NK-92 treated with Interleukin-12 subunit alpha and Interleukin-12 subunit beta, amount 100 ng/mL, for 24 hours (cell line): Measurements from ENCODE around the gene RPS6KL1.

Source experiments
- DNase-seq: peaks from one replicate; lab custom pipeline; 2025; lab: John Stamatoyannopoulos, UW

Gene RPS6KL1

GRCh38 chr14:74951443-74952179 lies 28.6 kb upstream of the RPS6KL1 start:
- no peak for DNase-seq

DNA sequence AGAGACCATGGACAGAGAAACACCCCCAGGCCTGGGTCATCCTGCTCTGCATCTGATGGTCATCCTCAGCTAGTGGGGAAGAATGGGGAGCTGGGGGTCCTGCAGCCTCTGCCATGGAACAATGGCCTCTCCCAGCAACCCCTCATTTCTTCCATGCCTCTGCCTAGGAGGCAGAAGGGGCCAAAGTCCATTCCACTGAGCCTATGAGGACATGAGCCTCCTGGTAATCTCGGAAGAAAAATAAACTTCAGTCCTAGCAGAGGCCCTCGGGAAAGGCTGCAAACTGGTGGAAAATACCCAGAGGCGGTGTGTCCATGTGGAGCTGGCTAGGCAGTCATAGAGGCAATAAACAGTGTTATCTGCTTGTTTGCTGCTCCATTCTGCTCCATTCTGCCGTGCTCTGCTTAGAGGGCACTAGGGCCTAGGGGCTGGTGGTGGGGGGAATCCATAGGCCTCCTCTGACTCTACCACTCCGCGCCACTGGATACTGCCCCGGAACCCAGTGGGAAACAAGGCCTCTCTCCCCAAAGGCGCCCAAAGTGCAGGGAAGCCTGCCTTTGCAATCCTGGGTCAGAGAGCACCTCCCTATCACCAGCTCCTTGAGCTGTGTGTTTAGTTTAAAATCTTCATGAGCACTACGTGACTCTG lies 27.9 kb upstream of the RPS6KL1 start:
- no peak for DNase-seq

GRCh38 chr14:74949859-74950573 lies 27.0 kb upstream of the RPS6KL1 start:
- DNase-seq, result no peak

GRCh38 chr14:74949191-74949601 lies 26.1 kb upstream of the RPS6KL1 start:
- DNase-seq, result no peak

DNA sequence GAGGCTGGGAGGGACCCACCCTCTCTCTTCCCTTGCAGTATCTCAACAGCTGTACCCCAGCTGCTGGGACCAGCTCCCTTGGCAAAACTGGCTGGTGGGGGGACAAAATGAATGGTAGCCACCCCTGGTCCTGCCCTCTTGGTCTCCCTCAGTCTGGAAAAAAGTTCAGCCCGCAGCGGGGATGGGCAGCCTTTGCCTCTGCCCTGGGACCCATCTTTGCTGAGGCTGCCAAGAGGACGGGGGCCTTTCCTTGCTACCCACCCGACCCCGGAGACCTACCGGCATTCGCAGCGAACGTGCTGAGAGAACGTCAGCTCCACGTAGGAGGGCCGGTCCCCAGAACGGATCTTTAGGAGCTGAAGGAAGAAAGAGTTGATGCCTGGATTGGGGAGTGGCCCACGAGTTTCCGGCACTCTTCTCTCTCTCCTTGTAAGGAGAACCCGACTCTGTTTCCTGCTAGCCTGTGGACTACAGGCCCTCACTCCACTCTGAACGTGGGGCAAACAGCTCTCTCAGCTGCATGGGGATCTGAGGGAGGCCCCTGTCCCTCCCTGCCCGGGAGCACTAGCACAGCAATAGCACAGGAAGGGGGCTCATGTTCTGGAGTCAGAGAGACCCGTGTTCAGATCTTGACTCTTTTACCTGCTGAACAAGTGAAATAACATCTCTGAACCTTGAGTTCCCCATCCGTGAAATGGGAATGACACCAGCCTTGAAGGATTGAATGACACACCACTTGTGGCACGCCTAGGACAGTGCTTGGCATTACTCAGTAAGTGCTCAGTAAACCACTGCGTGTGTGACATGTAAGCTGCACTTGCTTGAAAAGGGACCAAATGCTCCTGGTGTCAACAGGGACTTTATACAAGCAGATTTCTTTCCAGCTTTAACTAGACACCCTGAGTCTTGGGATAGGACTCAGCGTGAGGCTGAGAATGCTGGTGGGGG lies 25.4 kb upstream of the RPS6KL1 start:
- no peak for DNase-seq

DNA sequence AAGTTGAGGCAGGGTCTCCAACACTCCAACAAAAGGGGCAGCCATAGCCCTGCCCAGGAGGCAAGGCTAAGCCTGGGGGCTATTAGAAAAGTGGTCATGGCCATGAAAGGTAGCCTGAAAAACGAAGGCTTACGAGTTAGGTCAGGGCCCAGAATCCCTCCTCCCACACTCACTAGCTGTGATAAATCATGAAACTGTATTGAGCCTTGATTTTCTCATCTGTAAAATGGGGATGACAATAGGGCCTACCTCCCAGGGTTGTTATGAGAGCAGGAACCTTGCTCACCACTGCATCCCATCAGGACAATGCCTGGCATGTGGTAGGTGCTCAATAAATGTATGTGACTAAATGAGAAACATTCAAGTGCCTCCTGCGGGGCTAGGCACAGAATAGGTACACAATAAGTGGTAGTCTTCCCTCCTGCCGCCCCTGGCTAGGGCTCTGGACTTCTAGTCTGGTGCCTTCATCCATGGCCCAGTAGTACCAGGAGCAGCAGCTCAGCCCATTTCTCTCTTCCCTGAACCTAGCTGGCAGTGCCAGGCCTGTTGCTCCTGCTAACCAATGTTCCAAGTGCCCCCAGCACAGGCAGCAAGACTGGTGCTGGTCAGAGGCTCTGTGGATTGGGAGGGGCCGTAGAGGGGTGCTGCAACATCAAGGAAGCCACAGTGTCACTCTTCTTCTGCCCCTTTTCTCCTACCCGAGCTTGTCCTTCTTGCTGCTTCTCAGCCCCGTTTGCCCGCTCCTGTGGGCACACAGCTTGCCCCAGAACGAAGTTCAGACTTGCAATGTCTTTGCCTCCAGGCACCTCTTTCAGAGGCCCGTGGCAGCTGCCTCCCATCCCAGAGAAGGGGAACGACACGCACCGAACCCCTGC lies 24.5 kb upstream of the RPS6KL1 start:
- no peak for DNase-seq

DNA sequence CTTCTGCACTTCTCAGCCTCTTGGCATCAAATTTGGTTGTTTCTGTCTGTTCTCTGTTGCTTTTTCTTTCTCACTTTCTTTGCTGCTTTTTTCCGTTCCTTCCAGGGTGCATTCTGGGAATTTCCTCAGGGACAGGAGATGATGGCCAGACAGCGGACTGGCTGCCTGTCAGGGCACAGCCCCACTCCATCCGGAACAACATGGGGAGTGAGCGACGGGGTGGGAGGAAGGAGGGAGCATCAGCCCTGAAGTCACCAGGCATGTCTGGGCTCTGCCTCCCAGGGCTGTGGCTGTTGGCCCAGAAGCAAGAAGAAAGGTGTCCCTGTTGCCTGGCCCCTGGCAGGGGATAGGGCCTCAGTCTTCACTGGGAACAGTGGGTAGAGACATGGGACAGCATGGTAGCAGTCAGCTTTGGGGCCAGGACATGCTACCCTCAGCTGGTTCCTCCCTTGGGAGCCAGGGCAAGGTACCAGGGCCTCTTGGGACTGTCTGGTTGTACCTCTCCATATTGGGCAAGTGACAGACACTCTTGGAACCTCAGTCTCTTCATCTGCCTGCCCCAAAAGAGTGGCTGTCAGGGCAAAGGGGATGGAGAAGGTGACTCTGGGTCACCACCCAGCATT lies 23.7 kb upstream of the RPS6KL1 start:
- DNase-seq, result no peak

GRCh38 chr14:74945852-74946658 lies 23.0 kb upstream of the RPS6KL1 start:
- DNase-seq, result peak; percentile 27

DNA sequence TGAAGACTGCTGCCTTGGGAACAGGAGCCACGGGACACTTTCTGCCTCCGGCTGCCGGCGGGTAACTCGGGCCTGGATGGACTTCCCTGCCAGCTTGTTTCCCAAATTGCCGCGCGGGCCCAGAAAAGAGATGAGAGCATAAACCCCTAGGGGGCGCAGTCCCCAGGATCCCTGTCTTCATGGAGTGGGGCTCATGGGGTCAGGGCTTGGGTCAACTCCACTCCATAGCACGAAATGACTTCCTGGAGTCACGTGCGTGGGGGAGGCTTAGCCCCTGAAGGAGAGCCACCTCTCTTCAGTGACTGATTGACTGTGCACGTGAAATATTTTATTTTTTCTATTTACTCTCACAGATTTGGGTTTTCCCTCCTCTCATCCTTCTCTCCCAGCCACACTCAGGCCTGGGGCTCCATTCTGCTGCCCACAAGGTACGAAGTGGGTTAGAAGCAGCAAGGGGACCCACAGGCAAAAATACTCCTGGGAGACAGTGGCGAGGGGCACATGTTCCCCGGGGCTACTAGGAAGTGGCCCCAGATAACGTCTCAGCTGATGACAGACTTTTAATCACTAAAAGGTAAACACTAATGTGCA lies 22.3 kb upstream of the RPS6KL1 start:
- no peak for DNase-seq

DNA sequence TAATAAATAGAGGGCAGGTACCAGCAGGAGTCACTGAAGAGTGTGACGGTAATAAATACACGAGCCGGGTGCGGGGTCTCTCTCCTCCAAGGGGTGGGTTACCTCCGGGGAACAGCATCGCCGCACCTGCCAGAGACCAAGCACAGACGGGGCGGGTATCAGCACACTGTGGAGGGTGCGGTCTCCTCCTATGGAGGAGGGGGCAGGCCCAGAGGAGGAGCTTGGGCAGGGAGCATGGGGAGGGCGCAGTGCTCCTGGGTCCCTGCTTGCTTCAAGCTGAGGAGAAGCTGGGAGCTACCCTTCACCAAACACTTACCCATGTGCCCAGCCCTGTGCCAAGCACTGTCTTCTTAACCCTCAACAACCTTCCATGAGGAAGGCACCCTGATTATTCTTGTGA lies 19.5 kb upstream of the RPS6KL1 start:
- DNase-seq, result no peak

DNA sequence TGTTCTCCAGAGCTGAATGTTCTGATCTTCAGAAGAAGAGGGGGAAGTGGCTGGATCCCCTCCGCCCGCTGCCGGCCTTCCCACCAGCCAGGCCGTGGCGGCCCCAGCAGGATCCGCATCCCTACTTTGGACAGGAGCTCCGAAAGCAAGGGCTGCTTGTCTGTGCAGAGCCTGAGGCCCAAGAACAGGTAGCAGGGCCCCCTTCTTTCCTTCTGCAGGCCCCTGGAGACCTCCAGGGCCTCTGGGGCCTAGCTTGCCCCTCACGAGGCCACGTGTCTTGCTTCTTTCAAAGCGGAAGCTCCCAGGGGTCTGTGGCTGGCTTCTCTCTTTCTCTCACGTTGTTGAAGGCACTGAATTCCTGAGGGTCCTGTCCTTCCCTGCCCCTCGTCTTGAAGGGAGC lies 19.1 kb upstream of the RPS6KL1 start:
- no peak for DNase-seq

GRCh38 chr14:74941676-74942097 lies 18.6 kb upstream of the RPS6KL1 start:
- DNase-seq, result no peak

DNA sequence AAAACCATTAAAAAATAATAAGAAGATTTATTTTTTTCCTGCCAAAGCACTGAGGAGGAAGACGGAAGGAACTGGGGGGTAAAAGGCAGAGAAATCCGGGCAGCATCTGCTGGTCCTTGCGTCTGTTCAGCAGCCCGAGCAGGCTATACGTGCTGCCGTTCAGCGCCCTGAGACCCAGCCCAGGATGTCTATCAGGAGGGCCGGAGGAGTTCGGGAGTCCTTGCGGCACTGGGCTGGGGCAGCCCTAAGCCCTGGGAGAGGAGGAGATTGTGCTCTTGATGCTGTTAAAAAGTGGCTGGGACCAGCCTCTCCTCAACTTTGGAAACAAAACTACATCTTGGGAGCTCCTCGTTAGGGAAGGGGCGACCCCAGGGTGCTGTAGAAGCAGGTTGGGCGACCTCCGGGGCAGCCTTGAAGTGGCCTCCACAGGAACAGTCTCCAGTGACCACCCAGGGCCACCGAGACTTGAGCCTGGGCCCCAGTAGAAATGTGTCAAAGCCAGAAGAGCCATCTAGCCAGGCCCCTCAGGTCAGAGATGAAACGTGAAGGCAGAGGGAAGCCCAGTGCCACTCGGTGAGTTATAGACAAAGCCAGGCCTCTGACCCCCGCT lies 18.0 kb upstream of the RPS6KL1 start:
- DNase-seq, result no peak

GRCh38 chr14:74938531-74939495 lies 15.8 kb upstream of the RPS6KL1 start:
- DNase-seq, result no peak

- DNase-seq, result no peak
Measured at GRCh38 chr14:74937171-74937570, 14.1 kb upstream of the RPS6KL1 start.

GRCh38 chr14:74936731-74937130 lies 13.7 kb upstream of the RPS6KL1 start:
- DNase-seq, result no peak

GRCh38 chr14:74936151-74936550 lies 13.1 kb upstream of the RPS6KL1 start:
- DNase-seq, result no peak

GRCh38 chr14:74935360-74935680 lies 12.3 kb upstream of the RPS6KL1 start:
- no peak for DNase-seq
